ENCODE measurements around the gene DUSP12.
"Not testable (repeated sequence)": the region's sequence is repeated elsewhere in the genome, so short reads cannot be mapped to it uniquely, and the experiment has no call there.

The DUSP12 gene

DNA sequence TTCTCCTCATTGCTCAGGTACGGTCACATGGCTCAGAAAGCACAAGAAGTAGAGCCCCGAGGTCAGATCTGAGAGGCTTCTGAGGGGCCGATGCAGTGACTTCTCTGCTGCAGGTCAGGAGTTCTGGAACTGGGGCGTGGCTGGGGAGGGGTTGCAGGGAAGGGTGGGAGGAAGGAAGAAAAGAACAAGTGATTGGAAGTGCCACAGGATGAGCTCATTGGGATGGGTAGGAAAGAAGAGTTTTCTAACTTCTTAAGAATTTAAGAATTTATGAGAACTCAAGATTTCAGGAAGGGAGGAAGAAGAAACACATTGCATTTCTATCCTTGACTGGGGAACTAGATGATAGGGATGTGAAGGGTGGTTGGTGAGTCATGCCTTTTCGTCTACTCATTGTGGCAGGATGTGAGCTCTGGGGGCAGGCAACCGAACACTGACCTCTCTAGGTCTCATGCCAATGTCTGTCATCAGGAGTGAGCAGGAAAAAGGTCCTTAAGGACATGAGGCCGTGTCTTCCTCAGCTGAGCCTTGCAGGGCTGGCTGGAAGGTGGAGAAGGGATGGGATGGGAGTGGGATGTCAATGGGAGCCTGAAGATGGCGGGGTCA is 27.7 kb upstream of the DUSP12 start:
- ATAC-seq (ENCODE audit: low read depth): peak; percentile 52; the same call in 2 of the 3 replicates
- Histone ChIP-seq H3K4me1 (ENCODE audit: insufficient read depth, poor library complexity, severe bottlenecking) (peaks cover 13% of the 10 kb centered on the region), H3K4me3 (ENCODE audit: severe bottlenecking) (no peak overlapping the region), H3K27me3 (ENCODE audit: insufficient read depth, poor library complexity, severe bottlenecking) (no peaks in the 10 kb centered on the region), H3K9me3 (ENCODE audit: severe bottlenecking) (no peaks in the 10 kb centered on the region), H3K36me3 (ENCODE audit: low read depth) (no peaks in the 10 kb centered on the region), H3K27ac (ENCODE audit: poor library complexity, severe bottlenecking) (peak overlapping the region; percentile 49)
- DNase-seq (ENCODE audit: low spot score): no peak
- TF ChIP-seq, protein P1, sequence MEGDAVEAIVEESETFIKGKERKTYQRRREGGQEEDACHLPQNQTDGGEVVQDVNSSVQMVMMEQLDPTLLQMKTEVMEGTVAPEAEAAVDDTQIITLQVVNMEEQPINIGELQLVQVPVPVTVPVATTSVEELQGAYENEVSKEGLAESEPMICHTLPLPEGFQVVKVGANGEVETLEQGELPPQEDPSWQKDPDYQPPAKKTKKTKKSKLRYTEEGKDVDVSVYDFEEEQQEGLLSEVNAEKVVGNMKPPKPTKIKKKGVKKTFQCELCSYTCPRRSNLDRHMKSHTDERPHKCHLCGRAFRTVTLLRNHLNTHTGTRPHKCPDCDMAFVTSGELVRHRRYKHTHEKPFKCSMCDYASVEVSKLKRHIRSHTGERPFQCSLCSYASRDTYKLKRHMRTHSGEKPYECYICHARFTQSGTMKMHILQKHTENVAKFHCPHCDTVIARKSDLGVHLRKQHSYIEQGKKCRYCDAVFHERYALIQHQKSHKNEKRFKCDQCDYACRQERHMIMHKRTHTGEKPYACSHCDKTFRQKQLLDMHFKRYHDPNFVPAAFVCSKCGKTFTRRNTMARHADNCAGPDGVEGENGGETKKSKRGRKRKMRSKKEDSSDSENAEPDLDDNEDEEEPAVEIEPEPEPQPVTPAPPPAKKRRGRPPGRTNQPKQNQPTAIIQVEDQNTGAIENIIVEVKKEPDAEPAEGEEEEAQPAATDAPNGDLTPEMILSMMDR (IDR thresholded peaks at IDR 0.05; ENCODE audit: poor library complexity, severe bottlenecking): no peak

DNA sequence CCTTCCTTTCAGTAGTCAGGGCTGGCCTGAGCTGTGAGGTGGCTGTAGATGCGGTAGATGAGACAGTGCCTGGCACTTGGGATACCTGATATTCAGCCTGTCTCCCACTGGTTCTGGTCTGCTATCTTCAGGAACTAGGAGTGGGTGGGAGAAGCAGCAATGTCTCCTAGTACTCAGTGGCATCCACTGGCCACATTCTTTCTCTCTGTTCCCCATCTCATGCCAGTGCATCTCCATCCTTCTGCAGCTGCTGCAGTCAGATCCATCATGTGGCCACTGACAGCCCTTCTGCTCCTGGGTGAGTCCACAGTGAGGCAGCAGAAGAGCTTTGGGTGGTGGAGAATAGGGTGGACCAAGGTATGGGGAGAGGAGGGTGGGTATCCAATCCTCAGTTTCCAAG is 27.2 kb upstream of the DUSP12 start:
- DNase-seq (ENCODE audit: low spot score) (no peak), ATAC-seq (ENCODE audit: low read depth) (no peak)
- Histone ChIP-seq H3K36me3 (ENCODE audit: low read depth) (no peaks in the 10 kb centered on the region), H3K4me3 (ENCODE audit: severe bottlenecking) (no peak overlapping the region), H3K27ac (ENCODE audit: poor library complexity, severe bottlenecking) (peak overlapping the region; percentile 49), H3K9me3 (ENCODE audit: severe bottlenecking) (no peaks in the 10 kb centered on the region), H3K4me1 (ENCODE audit: insufficient read depth, poor library complexity, severe bottlenecking) (peaks cover 13% of the 10 kb centered on the region), H3K27me3 (ENCODE audit: insufficient read depth, poor library complexity, severe bottlenecking) (no peaks in the 10 kb centered on the region)
- TF ChIP-seq, protein P1 (IDR thresholded peaks at IDR 0.05; ENCODE audit: poor library complexity, severe bottlenecking): no peak

DNA sequence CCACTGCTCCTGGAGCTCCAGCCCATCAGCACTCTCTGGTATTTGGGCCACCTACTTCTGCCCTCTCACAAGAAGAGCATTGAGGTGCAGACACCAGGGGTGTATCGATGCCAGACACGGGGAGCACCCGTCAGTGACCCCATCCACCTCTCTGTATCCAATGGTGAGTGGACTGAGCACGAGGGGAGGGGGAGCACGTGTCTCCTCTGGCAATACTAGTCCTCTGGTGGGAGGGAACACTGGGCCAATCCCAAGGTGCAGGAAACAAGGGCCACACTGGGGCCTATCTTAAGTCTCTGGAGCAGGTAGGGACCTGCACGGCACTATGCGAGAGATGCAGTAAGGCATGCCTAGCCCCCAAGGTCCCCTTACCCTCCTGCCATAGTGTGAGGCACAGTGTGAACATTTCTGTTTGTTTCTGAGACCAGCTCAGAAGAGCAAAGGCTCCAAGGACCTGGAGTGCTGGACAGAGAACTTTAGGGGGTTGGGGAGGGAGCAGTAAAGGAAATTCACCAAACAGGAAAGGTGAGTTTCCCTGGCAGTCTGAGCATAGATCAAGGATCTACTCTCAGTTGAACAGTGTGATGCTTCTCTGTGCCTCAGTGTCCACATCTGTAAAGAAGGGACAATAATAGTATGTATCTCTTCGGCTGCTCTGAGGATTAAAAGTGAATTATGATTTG is 26.0 kb upstream of the DUSP12 start:
- no peak overlapping the region for H3K27ac ChIP-seq (ENCODE audit: poor library complexity, severe bottlenecking)
- TF ChIP-seq, protein P1 (IDR thresholded peaks at IDR 0.05; ENCODE audit: poor library complexity, severe bottlenecking): no peak
- no peak for ATAC-seq (ENCODE audit: low read depth)

DNA sequence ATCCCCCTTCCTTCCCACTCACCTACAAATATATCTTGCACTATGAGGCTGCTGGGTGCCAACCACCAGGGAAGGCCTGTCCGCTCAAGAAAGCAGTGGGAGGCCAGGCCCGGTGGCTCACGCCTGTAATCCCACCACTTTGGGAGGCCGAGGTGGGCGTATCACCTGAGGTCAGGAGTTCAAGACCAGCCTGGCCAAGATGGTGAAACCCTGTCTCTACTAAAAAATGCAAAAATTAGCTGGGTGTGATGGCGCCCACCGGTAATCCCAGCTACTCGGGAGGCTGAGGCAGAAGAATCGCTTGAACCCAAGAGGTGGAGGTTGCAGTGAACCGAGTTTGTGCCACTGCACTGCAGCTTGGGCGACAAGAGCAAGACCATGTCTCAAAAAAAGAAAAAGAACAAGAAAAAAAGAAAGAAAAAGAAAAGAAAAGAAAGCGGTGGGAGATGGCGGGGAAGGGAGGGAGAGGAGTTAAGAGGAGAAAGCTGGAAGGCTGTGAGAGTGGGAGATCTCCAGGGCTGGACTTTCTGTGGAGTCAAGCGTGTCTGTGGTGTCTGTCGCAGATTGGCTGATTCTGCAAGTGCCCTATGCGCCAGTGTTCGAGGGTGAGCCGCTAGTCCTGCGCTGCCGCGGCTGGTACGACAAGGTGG is 24.2 kb upstream of the DUSP12 start:
- H3K36me3 ChIP-seq (ENCODE audit: low read depth); H3K27me3 ChIP-seq (ENCODE audit: insufficient read depth, poor library complexity, severe bottlenecking); ATAC-seq (ENCODE audit: low read depth); DNase-seq (ENCODE audit: low spot score); H3K9me3 ChIP-seq (ENCODE audit: severe bottlenecking): not testable (repeated sequence)
- H3K27ac ChIP-seq (ENCODE audit: poor library complexity, severe bottlenecking): peak overlapping the region; percentile 92
- H3K4me3 ChIP-seq (ENCODE audit: severe bottlenecking): peak overlapping the region; percentile 86
- peaks cover 20% of the 10 kb centered on the region for H3K4me1 ChIP-seq (ENCODE audit: insufficient read depth, poor library complexity, severe bottlenecking)

More for the DNA sequence above, 26.0 kb upstream of the DUSP12 start:
- Histone ChIP-seq H3K36me3 (ENCODE audit: low read depth) (no peaks in the 10 kb centered on the region), H3K27me3 (ENCODE audit: insufficient read depth, poor library complexity, severe bottlenecking) (no peaks in the 10 kb centered on the region), H3K9me3 (ENCODE audit: severe bottlenecking) (no peaks in the 10 kb centered on the region), H3K4me1 (ENCODE audit: insufficient read depth, poor library complexity, severe bottlenecking) (peaks cover 13% of the 10 kb centered on the region), H3K4me3 (ENCODE audit: severe bottlenecking) (no peak overlapping the region)
- no peak for DNase-seq (ENCODE audit: low spot score)

DNA sequence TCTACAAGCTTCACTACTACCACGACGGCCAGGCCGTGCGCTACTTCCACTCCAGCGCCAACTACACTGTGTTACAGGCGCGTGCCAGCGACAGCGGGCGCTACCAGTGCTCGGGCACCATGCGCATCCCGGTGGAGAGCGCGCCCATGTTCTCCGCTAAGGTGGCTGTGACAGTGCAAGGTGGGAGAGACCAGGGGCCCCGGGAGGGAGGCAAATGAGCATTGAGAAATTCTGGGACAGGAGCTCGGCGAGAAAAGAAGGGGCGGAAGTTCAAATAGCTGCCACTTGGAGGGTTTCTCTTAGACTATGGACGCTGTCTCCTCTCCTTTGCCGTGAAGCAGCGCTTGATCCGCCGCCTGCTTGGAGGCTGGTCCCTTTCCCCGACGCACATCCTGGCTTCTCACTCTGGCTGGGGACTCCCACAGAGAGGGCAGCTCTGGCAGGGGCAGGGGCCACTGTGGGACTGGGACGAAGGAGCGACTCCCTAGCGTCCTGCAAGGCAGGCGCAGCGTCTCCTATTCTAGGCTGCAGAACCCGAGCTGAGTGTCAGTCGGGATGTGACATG is 23.6 kb upstream of the DUSP12 start:
- TF ChIP-seq, protein P1 (IDR thresholded peaks at IDR 0.05; ENCODE audit: poor library complexity, severe bottlenecking): peak; percentile 6
- no peaks in the 10 kb centered on the region for H3K9me3 ChIP-seq (ENCODE audit: severe bottlenecking)
- H3K4me3 ChIP-seq (ENCODE audit: severe bottlenecking): peak overlapping the region; percentile 86
- peak; percentile 40 for ATAC-seq (ENCODE audit: low read depth)
- no peaks in the 10 kb centered on the region for H3K36me3 ChIP-seq (ENCODE audit: low read depth)
- peak overlapping the region; percentile 92 for H3K27ac ChIP-seq (ENCODE audit: poor library complexity, severe bottlenecking)
- H3K4me1 ChIP-seq (ENCODE audit: insufficient read depth, poor library complexity, severe bottlenecking): peaks cover 26% of the 10 kb centered on the region
- no peaks in the 10 kb centered on the region for H3K27me3 ChIP-seq (ENCODE audit: insufficient read depth, poor library complexity, severe bottlenecking)
- DNase-seq (ENCODE audit: low spot score): peak; percentile 62

Measured in RWPE2 (cell line).